ENCODE measurements around the gene ZBTB7C. TPM values are rescaled to one million over a fixed set of nuclear protein-coding genes. Genes with fewer than 3 reads are reported as not detected.

ZBTB7C gene
- total RNA-seq, 1 experiment from 2014 or later: not detected

GRCh38 chr18:48335829-48336228 is 73.4 kb downstream of the ZBTB7C start:
- BruUV-seq (replicated peaks): no TSS peak
- no peak for DNase-seq
- CTCF ChIA-PET: no interaction called here
- no peak for TF ChIP-seq CTCF (IDR thresholded peaks at IDR 0.05; ENCODE audit: unreplicated experiment)
- no peak overlapping the region for H3K4me3 Mint-ChIP-seq (ENCODE audit: low read depth, unreplicated experiment)
- no peaks in the 10 kb centered on the region for H3K36me3 Mint-ChIP-seq (ENCODE audit: insufficient read depth, unreplicated experiment)
- H3K27me3 Mint-ChIP-seq (ENCODE audit: unreplicated experiment): peaks cover 43% of the 10 kb centered on the region
- no peaks in the 10 kb centered on the region for H3K9me3 Mint-ChIP-seq (ENCODE audit: low read depth, unreplicated experiment)
- H3K4me1 Mint-ChIP-seq (ENCODE audit: low read depth, unreplicated experiment): no peaks in the 10 kb centered on the region
- no peak overlapping the region for H3K27ac Mint-ChIP-seq (ENCODE audit: unreplicated experiment)
- intact Hi-C loops (cut with micrococcal nuclease; ENCODE audit: unreplicated experiment): no loop called here

GRCh38 chr18:48334845-48335244 is 74.3 kb downstream of the ZBTB7C start:
- CTCF ChIA-PET: no interaction called here
- Mint-ChIP-seq H3K27ac (ENCODE audit: unreplicated experiment) (no peak overlapping the region), H3K4me3 (ENCODE audit: low read depth, unreplicated experiment) (no peak overlapping the region), H3K9me3 (ENCODE audit: low read depth, unreplicated experiment) (no peaks in the 10 kb centered on the region), H3K27me3 (ENCODE audit: unreplicated experiment) (peaks cover 53% of the 10 kb centered on the region), H3K4me1 (ENCODE audit: low read depth, unreplicated experiment) (no peaks in the 10 kb centered on the region), H3K36me3 (ENCODE audit: insufficient read depth, unreplicated experiment) (no peaks in the 10 kb centered on the region)
- intact Hi-C loops (cut with micrococcal nuclease; ENCODE audit: unreplicated experiment): no loop called here
- no peak for TF ChIP-seq CTCF (IDR thresholded peaks at IDR 0.05; ENCODE audit: unreplicated experiment)
- no peak for DNase-seq
- no TSS peak for BruUV-seq (replicated peaks)

- Mint-ChIP-seq H3K27ac (ENCODE audit: unreplicated experiment) (no peak overlapping the region), H3K4me3 (ENCODE audit: low read depth, unreplicated experiment) (no peak overlapping the region), H3K27me3 (ENCODE audit: unreplicated experiment) (peaks cover 65% of the 10 kb centered on the region), H3K9me3 (ENCODE audit: low read depth, unreplicated experiment) (no peaks in the 10 kb centered on the region), H3K36me3 (ENCODE audit: insufficient read depth, unreplicated experiment) (no peaks in the 10 kb centered on the region), H3K4me1 (ENCODE audit: low read depth, unreplicated experiment) (no peaks in the 10 kb centered on the region)
- DNase-seq: no peak
- no peak for TF ChIP-seq CTCF (IDR thresholded peaks at IDR 0.05; ENCODE audit: unreplicated experiment)
- BruUV-seq (replicated peaks): no TSS peak
- CTCF ChIA-PET: no interaction called here
- intact Hi-C loops (cut with micrococcal nuclease; ENCODE audit: unreplicated experiment): no loop called here
These were observed 75.6 kb downstream of the ZBTB7C start for GRCh38 chr18:48333563-48333962.

DNA sequence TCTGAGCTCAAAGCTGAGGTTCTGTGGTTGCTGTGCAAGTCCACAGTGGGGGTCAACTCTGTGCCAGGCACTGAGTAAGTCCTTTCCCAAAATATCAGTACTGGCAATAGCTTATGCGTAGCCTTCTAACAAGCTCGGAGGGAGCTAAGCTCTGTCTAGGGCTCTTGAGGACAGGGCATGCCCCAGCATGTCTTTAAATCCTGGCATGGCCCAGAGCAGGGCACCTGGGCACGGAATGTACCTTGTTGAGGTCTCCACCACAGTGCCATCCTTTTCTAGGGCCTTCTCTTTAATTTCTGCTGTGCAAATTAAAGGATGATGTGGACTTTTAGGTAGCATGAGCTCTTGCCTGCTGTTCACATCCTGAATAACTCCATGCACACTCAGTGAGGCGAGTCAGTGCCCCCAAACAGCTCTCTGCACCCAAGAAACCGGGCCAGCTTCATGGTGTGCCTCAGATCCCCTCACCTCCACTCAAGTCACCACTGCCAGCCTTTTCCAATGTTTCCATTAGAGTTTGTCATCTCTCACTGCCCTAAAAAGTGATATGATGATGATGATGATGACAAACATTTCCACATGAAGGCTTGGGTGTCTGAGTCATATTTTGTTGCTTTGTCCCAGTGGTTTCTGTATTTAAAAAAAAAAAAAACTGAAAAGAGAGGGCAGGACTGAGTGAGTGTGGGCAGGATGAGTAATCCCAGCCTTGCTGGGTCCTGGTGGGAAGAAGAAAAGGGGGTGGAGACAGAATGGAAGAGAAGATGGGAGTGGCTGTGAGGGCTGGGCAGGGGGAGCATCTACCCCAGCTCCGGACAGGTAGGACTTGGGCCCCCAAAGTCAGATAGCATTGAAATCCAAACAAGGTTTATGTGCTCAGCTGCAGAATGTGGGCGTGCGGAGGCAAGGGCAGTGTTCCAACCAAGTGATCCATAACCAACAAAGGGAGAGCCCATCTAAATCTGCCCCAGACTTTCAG is 78.9 kb downstream of the ZBTB7C start:
- H3K27me3 Mint-ChIP-seq (ENCODE audit: unreplicated experiment): peaks cover 66% of the 10 kb centered on the region
- H3K4me1 Mint-ChIP-seq (ENCODE audit: low read depth, unreplicated experiment): no peaks in the 10 kb centered on the region
- no peak overlapping the region for H3K4me3 Mint-ChIP-seq (ENCODE audit: low read depth, unreplicated experiment)
- no TSS peak for BruUV-seq (replicated peaks)
- no peak for DNase-seq
- CTCF ChIA-PET: interaction anchor here (0.8 kb wide), 1 partner anchor 55 kb away, joined by 3 read pairs; no protein-coding TSS in a partner anchor
- intact Hi-C loops (cut with micrococcal nuclease; ENCODE audit: unreplicated experiment): no loop called here
- no peaks in the 10 kb centered on the region for H3K9me3 Mint-ChIP-seq (ENCODE audit: low read depth, unreplicated experiment)
- TF ChIP-seq CTCF (IDR thresholded peaks at IDR 0.05; ENCODE audit: unreplicated experiment): no peak
- no peaks in the 10 kb centered on the region for H3K36me3 Mint-ChIP-seq (ENCODE audit: insufficient read depth, unreplicated experiment)
- H3K27ac Mint-ChIP-seq (ENCODE audit: unreplicated experiment): no peak overlapping the region

Measured in Calu3 (cell line).